GM12801 (cell line): ENCODE measurements around the gene DLST.

Experiments used
- CTCF ChIP-seq: IDR thresholded peaks from one replicate; pipeline ENCODE4 v1.5.1; 2011; ENCODE audit warnings: control low read depth; ENCODE audit not compliant: insufficient read length; ENCODE audit errors: extremely low read depth

The DLST gene

DNA sequence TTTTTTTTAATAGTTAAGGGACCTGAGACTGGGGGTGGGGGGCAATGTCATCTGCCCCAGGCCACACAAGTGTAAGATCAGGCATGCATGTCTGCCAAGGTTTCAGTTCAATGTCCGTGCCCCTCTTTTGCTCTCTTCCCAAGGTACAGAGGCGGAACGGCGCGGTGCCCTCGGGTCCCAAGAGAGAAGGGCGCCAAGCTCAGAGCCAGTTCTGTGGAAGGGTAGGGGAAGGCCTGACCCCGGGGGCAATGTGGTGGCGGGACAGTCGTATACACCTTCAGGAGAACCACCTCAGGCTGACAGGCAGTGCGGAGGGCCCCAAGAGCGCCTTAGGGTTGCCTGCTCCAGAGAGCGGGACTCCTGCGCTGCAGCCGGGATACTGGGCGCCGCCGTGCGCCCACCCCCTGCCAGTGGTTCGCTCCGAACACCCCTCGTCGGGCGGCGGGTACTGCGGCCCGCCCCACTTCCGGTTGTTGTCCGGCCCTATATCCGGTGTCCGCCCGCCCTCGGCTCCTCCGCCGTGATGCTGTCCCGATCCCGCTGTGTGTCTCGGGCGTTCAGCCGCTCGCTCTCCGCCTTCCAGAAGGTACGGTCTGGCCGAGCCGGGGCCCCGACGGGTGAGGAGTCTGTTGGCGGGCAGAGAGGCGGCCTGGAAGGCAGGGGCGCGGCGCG is at the start of gene DLST:
DLST (plus strand) TSS at position 486 of the 672 bp plus-strand sequence; CDS start at position 524, 38 bp downstream.
- no peak for TF ChIP-seq CTCF

DNA sequence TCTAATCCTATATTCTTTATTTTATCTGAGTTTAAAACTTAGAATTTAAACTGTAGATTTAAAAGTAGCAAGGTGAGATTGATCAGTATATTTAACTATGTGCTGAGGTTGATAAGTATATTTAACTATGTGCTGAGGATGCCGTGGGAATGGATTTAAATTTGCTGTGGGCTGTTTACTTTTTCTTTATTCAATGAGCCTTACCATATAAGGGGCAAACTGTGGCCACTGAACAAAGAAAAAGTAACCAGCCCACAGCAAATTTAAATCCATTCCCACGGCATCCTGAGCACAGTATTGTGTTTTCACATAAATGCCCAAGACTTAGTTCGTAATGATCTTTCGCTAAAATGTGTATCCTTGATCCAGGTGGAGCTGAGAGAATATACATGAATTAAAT is 48.9 kb upstream of the DLST start:
- no peak for TF ChIP-seq CTCF

DNA sequence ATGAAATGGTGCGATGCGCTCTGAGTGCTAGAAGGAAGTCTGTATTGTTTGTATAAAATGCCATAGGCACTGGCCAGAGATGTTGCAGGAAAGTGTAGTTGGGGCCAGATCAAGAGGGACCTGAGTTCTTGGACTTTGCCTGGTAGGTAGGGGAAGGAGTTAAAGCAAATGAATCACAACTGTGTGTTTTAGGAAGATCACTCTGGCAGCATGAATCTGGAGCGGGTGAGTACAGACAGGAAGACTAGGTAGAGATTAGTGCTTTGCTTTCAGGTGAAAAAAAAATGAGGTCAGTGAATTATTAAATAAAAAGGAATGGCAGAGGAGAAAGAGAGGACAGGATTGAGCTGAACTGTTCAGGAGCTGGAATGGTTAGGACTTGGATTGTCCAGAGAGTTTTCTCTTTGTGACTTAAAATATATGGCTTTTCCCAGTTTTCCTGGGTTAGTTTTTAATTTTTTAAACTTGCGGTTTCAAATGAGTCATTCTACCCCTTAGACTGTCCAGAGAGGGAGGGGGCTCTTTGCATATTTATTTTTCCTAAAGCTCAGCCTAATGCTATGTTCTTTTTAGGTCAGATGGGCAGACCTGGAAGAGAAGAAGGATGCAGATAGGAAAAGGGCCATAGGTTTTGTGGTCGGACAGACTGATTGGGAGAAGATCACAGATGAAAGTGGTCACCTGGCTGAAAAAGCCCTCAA is 46.9 kb upstream of the DLST start:
- no peak for TF ChIP-seq CTCF

- no peak for TF ChIP-seq CTCF
These were observed 46.0 kb upstream of the DLST start for GRCh38 chr14:74835645-74836250.

- TF ChIP-seq CTCF: no peak
These were observed 45.3 kb upstream of the DLST start for GRCh38 chr14:74836251-74836960.

DNA sequence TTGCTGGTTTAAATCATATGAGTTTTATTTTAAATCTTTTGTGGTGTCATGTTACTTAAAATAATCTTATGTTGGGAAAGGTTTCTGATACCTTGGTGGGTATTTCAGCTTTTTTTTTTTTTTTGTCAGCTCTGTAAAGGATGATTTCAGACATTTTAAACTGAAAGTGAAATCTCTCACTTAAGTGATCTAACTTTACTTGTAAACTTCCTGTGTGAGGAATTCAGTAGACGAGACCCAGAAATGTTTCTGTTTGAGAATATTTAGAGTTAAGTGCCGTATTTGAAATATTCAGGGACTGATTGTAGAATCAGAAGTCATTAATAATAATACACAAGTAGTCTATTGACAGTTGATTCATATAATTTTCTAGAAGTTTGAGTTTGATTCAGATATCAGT is 43.5 kb upstream of the DLST start:
- no peak for TF ChIP-seq CTCF

- TF ChIP-seq CTCF: no peak
These were observed 41.1 kb upstream of the DLST start for GRCh38 chr14:74840603-74841030.
